Measurements from ENCODE around the gene GTPBP6.
"Not testable (repeated sequence)": the region's sequence is repeated elsewhere in the genome, so short reads cannot be mapped to it uniquely, and the experiment has no call there.

Gene GTPBP6

DNA sequence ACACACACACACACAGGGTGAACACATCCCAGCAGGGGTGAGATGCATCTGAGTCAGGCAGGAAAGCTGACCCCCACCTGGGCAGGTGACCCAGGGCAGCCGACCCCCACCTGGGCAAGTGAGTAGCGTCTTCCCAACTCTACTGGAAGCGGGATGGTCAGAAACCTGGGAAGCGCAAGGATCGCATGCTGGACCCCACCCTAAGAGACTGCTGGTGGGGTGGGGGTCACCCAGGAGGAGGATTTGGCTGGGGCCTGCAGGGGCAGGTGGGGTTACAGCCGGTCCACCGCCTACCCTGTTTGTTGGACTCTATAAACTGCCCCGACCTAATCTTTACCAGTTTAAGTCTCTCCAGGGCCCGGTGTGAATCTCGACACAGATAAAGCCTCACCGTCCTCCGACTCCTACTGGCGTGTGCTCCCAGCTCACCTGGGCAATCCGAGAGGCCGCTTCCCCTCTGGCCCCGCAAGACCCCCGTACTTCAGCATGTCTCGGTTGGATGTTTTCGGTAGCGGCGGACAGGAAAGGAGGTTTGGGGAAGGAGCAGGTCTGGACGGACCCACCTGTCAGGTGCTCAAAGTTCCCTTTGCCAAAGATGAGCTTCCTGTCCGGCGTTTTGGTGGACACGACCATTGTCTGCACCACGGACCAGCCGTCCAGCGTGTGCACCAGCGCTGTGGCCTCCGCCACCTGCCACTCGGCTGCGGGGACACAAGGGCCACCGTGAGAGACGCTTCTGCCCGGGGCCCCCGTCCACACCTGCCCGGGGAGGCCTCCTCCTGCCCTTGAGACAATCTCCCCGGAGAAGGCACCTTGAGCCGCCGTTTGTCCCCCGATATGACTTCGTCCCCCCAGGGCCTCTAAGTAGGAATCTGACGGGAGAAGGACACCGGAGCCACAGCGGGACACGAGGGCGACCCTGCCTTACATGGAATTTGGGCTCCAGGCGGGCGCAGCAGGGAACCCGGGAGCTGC lies 2.0 kb downstream of the GTPBP6 start:
- DNase-seq (ENCODE audit: low read depth), result no peak

- DNase-seq (ENCODE audit: low read depth), result no peak
Measured at GRCh38 chrX:314781-315595, 3.6 kb downstream of the GTPBP6 start.

DNA sequence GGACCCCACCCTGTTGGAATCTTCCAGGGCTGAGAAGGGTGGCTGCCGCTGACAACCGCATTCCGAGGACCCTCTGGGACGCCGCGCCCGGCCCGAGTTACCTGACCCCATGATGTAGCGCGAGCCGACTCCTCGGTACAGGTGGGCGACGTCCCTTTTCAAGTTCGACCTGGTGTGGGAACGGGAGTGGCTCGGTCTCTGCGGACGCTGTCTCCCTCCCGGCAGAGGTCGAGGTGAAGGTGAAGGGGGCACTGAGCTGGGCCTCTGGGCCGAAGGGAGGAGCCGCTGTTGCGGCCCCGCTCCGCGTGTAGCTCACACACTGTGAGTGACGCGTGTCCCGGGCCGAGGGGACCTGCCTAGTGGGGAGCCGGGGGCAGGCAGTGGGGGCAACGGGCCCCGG lies 4.5 kb downstream of the GTPBP6 start:
- DNase-seq (ENCODE audit: low read depth), result no peak

DNA sequence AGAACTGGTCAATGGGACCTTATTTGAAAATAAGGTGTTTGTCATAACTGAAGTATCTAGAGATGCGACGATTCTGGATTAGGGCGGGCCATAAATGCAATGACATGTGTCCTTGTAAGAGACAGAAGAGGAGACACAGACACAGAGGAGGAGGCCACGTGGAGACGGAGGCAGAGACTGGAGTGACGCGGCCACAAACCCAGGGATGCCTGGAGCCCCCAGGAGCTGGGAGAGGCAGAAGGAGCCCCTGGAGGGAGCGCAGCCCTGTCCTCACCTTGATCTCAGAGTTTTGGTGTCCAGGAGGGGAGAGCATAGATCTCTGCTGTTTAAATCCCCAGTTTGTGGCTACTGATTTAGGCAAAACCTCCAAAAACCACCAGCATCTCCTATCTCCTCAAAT lies 5.0 kb downstream of the GTPBP6 start:
- DNase-seq (ENCODE audit: low read depth), result no peak

- DNase-seq (ENCODE audit: low read depth), result no peak
Measured at GRCh38 chrX:312621-313331, 5.8 kb downstream of the GTPBP6 start.

DNA sequence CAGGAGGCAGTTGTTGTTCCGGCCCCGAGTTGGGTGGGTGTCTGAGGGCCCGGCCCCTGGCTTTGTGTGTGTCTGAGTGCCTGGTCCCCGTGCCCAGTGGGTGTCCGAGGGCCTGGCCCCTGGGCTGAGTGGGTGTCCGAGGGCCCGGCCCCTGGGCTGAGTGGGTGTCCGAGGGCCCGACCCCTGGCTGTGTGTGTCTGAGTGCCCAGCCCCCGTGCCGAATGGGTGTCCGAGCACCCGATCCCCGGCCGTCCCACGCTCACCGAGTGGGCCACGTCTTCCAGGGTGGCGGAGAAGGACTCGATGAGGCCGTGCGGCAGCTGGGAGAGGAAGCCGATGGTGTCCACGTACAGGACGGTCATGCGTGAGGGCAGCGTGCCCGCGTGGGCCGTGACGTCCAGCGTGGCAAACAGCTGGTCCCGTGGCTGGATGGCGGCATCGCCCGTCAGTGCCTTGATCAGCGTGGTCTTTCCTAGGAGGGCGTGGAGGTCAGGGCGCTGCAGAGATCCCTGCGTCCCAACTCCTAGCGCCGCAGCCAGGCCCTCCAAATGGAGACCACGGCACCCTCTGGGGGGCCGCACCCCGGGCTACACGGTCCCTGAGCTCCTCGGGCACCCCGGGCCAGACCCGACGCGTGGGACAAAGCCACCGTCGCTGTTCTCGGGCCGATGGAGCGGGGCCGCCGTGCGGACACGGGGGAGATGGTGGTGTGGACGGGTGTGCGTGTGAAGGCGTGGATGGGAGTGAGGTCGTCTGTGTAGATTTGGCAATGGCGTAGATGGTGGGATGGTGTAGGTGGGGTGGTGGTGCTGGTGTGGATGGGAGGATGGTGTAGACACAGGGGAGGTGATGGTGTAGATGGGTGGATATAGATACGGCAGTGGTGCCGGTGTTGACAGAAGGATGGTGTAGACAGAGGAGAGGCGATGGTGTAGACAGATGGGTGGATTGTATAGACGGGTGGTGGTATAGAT lies 7.2 kb downstream of the GTPBP6 start:
- no peak for DNase-seq (ENCODE audit: low read depth)

DNA sequence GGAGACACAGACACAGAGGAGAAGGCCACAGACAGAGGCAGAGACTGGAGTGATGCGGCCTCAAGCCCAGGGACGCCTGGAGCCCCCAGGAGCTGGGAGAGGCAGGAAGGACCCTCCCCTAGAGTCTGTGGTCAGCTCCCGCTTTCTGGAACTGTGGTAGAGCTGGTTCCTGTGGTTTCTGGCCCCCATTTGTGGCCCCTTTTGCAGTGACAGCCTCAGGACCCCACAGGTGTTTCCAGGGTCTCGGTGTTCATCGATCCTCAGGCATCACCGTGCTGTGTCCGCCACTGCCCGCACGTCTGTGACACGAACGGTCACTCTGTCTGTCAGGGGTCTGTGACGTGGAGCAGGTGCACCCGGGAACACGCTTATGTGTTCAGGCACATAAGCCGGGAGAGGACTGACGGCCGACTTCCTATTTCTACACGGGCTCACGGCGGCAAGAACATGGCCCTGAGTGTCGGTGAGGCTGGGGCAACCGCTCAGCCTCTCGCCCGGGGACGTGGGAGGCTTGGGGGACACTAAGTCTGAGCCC lies 7.9 kb downstream of the GTPBP6 start:
- no peak for DNase-seq (ENCODE audit: low read depth)

DNA sequence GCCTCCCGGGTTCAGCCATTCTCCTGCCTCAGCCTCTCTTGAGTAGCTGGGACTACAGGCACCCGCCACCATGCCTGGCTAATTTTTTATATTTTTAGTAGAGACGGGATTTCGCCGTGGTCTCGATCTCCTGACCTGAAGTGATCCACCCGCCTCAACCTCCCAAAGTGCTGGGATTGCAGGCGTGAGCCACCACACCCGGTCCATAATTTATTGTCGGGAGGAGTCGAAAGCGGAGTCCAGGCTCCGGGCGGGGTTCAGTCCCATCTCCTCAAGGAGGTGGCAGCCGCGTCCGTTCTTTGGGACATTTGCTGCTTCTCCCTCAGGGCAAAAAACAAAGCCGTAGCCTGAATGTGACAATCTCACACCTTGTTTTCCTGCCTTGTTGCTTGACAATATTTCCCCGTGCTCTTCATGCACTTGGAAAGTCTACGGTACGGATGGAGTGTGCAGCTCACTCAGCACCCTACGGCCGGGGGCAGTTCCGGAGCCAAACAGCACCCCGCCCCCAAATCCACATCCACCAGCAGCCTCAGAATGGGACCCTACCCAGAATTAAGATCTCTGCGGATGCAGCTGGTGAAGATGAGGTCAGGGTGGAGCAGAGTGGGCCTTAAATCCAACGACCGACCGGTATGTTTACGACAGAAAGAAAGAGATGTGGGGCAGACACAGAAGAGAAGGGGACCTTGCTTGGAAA lies 9.6 kb downstream of the GTPBP6 start:
- no peak for DNase-seq (ENCODE audit: low read depth)

GRCh38 chrX:307261-308111 lies 11.1 kb downstream of the GTPBP6 start:
- no peak for DNase-seq (ENCODE audit: low read depth)

DNA sequence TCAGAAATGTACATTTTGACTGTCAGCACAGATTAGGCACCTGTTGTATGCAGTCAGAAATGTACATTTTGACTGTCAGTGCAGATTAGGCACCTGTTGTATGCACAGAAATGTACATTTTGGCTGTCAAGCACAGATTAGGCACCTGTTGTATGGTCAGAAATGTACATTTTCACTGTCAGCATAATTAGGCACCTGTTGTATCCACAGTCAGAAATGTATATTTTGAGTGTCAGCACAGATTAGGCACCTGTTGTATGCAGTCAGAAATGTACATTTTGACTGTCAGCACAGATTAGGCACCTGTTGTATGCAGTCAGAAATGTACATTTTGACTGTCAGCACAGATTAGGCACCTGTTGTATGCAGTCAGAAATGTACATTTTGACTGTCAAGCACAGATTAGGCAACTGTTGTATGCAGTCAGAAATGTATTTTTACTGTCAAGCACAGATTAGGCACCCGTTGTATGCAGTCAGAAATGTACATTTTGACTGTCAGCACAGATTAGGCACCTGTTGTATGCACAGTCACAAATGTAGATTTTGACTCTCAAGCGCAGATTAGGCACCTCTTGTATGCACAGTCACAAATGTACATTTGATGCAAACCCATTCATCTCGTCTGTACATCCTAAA lies 11.9 kb downstream of the GTPBP6 start:
- DNase-seq (ENCODE audit: low read depth), result not testable (repeated sequence)

- not testable (repeated sequence) for DNase-seq (ENCODE audit: low read depth)
Measured at GRCh38 chrX:305781-306613, 12.6 kb downstream of the GTPBP6 start.

- no peak for DNase-seq (ENCODE audit: low read depth)
Measured at GRCh38 chrX:302975-303374, 15.6 kb downstream of the GTPBP6 start.

GRCh38 chrX:300334-300733 lies 18.3 kb downstream of the GTPBP6 start:
- no peak for DNase-seq (ENCODE audit: low read depth)

DNA sequence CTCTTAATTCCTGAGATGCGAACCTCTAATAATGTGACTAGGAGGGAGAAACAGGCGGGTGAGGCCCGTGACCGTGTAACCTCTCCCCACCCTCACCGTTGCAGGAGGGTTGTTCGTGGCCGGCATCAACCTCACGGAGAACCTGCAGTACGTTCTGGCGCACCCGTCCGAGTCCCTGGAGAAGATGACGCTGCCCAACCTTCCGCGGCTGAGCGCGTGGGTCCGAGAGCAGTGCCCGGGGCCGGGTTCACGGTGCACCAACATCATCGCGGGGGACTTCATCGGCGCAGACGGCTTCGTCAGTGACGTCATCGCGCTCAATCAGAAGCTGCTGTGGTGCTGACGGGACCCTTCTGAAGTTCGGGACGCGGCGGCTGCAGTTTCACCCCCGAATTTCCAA lies 19.6 kb downstream of the GTPBP6 start:
- no peak for DNase-seq (ENCODE audit: low read depth)

- DNase-seq (ENCODE audit: low read depth), result no peak
Measured at GRCh38 chrX:295136-295535, 23.5 kb downstream of the GTPBP6 start.

- DNase-seq (ENCODE audit: low read depth), result no peak
Measured at GRCh38 chrX:292900-293897, 25.4 kb downstream of the GTPBP6 start.
